GM18520 (cell line): ENCODE results near the gene POLN.
"Not testable (repeated sequence)": the region's sequence is repeated elsewhere in the genome, so short reads cannot be mapped to it uniquely, and the experiment has no call there.

Source experiments
- ATAC-seq: cut with Tn5 transposase; IDR thresholded peaks from one replicate; pipeline ENCODE4 v1.9.1; 2021; ENCODE audit not compliant: unreplicated experiment

Gene POLN

GRCh38 chr4:2172161-2172560 lies 69.8 kb downstream of the POLN start:
- no peak for ATAC-seq

GRCh38 chr4:2168469-2169319 lies 73.2 kb downstream of the POLN start:
- no peak for ATAC-seq

GRCh38 chr4:2166253-2166652 lies 75.7 kb downstream of the POLN start:
- no peak for ATAC-seq

- no peak for ATAC-seq
Measured at GRCh38 chr4:2165391-2165790, 76.5 kb downstream of the POLN start.

- ATAC-seq, result no peak
Measured at GRCh38 chr4:2163311-2163821, 78.6 kb downstream of the POLN start.

GRCh38 chr4:2161092-2161703 lies 80.7 kb downstream of the POLN start:
- ATAC-seq, result not testable (repeated sequence)

- no peak for ATAC-seq
Measured at GRCh38 chr4:2159931-2160330, 82.0 kb downstream of the POLN start.

- ATAC-seq, result no peak
Measured at GRCh38 chr4:2155246-2155645, 86.7 kb downstream of the POLN start.

GRCh38 chr4:2154215-2154740 lies 87.6 kb downstream of the POLN start:
- ATAC-seq, result no peak

GRCh38 chr4:2151544-2151943 lies 90.4 kb downstream of the POLN start:
- no peak for ATAC-seq

GRCh38 chr4:2150076-2150475 lies 91.8 kb downstream of the POLN start:
- no peak for ATAC-seq

- ATAC-seq, result no peak
Measured at GRCh38 chr4:2142630-2143427, 99.1 kb downstream of the POLN start.

- ATAC-seq, result no peak
Measured at GRCh38 chr4:2141762-2142451, 100.0 kb downstream of the POLN start.

GRCh38 chr4:2141022-2141761 lies 100.7 kb downstream of the POLN start:
- no peak for ATAC-seq

GRCh38 chr4:2138846-2139500 lies 102.9 kb downstream of the POLN start:
- no peak for ATAC-seq

GRCh38 chr4:2136726-2137125 lies 105.2 kb downstream of the POLN start:
- ATAC-seq, result no peak

- ATAC-seq, result no peak
Measured at GRCh38 chr4:2135083-2135482, 106.8 kb downstream of the POLN start.

- no peak for ATAC-seq
Measured at GRCh38 chr4:2132438-2132837, 109.5 kb downstream of the POLN start.

- no peak for ATAC-seq
Measured at GRCh38 chr4:2127609-2128332, 114.2 kb downstream of the POLN start.
